ENCODE results near the gene CGB1. TPM values are rescaled to one million over a fixed set of nuclear protein-coding genes. Genes with fewer than 3 reads are reported as not detected.

CGB1 gene
- total and polyA plus RNA-seq, 9 of the 15 experiments (the other 6 are each of a cell fraction or from before 2014, with no cell fraction given), result not detected

DNA sequence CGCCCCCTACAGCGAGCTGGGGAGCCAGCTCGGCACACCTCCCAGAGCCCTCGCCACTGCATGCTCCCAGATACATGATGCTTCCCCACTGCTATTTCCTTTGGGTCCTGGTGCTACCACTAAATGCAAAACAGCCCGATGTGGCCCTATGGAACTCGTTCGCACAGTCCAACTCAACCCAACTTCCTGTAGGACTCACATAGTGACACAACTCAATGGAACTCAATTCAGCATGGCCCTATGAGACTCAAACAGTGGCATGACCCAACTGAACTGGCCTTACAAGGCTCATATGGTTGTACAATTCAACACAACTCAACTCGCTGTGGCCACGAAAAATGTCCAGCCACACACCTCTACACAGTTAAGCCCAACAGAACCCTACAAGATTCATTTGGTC, 32.3 kb upstream of the CGB1 start:
- H2AFZ ChIP-seq (ENCODE audit: low read depth, low read length), result no peak overlapping the region
- no peak for FAIRE-seq
- DNase-seq (ENCODE audit: extremely low read depth in 1 of 4, low spot score in 3 of 4), result no peak
- no peaks in the 10 kb centered on the region for H3K9me3 ChIP-seq (replicated peaks; ENCODE audit: control insufficient read depth, insufficient read depth, low read depth, low read length)
- WGBS (ENCODE audit: insufficient coverage, low coverage, missing lambda C conversion rate), result 12% methylated on average over 9 of the region's 9 CpGs
- ChIA-PET CTCF (ENCODE audit: low intra/inter-chr PET ratio) (no interaction called here), POLR2A (interaction anchor here (1.6 kb wide), 1 partner anchor 8 kb away, joined by 4 read pairs; no protein-coding TSS in a partner anchor)
- in situ Hi-C loops (cut with MboI), result no loop called here
- H4K20me1 ChIP-seq (replicated peaks; ENCODE audit: control insufficient read depth, insufficient read depth, low read length), result no peaks in the 10 kb centered on the region
- H3K27me3 ChIP-seq (ENCODE audit: control insufficient read depth in 2 of 2, insufficient read depth in 2 of 2, low read length in 2 of 2), result peaks cover 17 to 47% of the 10 kb centered on the region in 2 experiments; a peak in 4 of 5 replicates
- H3K27ac ChIP-seq (ENCODE audit: extremely low read depth, low read depth, low read length), result no peak overlapping the region
- no peak for ATAC-seq
- no peaks in the 10 kb centered on the region for H3K36me3 ChIP-seq (ENCODE audit: control insufficient read depth, insufficient read depth, low read length)
- no peak overlapping the region for H3K9ac ChIP-seq (ENCODE audit: insufficient read depth in 1 of 2, low read depth in 2 of 2, low read length in 2 of 2)
- H3K4me3 ChIP-seq, result no peak overlapping the region
- no TSS peak for BruUV-seq (replicated peaks)
- no peaks in the 10 kb centered on the region for H3K79me2 ChIP-seq (ENCODE audit: control insufficient read depth, insufficient read depth, low read length)
- TF ChIP-seq CCNT2 (IDR thresholded peaks at IDR 0.05; ENCODE audit: borderline replicate concordance, extremely low read depth, insufficient read length, low read depth, low read length) (no peak), ZNF134 (CRISPR knock-in tag; conservative IDR thresholded peaks at IDR 0.05) (no peak), NFIX (CRISPR knock-in tag; IDR thresholded peaks at IDR 0.05; ENCODE audit: low read depth) (no peak), MECOM (CRISPR knock-in tag; IDR thresholded peaks at IDR 0.05) (no peak), RBM25 (IDR thresholded peaks at IDR 0.05; ENCODE audit: low read depth, low read length, severe bottlenecking) (no peak), TCF7L2 (IDR thresholded peaks at IDR 0.05; ENCODE audit: low read depth, low read length) (no peak), RCOR1 (IDR thresholded peaks at IDR 0.05; ENCODE audit: borderline replicate concordance in 1 of 2, low read depth in 2 of 2, low read length in 2 of 2) (no peak), MAZ (CRISPR knock-in tag; conservative IDR thresholded peaks at IDR 0.05 in 1 of 2, IDR thresholded peaks at IDR 0.05 in 1 of 2) (no peak), FOXJ2 (tag; IDR thresholded peaks at IDR 0.05) (no peak), HNRNPK (IDR thresholded peaks at IDR 0.05; ENCODE audit: low read depth, low read length, poor library complexity, severe bottlenecking) (no peak), PHB2 (IDR thresholded peaks at IDR 0.05; ENCODE audit: low read depth) (no peak), CCAR2 (IDR thresholded peaks at IDR 0.05; ENCODE audit: low read depth, low read length) (no peak), CREB5 (CRISPR knock-in tag; IDR thresholded peaks at IDR 0.05) (no peak), GATA2 (CRISPR knock-in tag; IDR thresholded peaks at IDR 0.05) (no peak), ZNF140 (CRISPR knock-in tag; IDR thresholded peaks at IDR 0.05) (no peak)
- TF ChIP-seq, protein P1, sequence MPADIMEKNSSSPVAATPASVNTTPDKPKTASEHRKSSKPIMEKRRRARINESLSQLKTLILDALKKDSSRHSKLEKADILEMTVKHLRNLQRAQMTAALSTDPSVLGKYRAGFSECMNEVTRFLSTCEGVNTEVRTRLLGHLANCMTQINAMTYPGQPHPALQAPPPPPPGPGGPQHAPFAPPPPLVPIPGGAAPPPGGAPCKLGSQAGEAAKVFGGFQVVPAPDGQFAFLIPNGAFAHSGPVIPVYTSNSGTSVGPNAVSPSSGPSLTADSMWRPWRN (IDR thresholded peaks at IDR 0.05; ENCODE audit: low read depth), result no peak
- TF ChIP-seq, protein P2, sequence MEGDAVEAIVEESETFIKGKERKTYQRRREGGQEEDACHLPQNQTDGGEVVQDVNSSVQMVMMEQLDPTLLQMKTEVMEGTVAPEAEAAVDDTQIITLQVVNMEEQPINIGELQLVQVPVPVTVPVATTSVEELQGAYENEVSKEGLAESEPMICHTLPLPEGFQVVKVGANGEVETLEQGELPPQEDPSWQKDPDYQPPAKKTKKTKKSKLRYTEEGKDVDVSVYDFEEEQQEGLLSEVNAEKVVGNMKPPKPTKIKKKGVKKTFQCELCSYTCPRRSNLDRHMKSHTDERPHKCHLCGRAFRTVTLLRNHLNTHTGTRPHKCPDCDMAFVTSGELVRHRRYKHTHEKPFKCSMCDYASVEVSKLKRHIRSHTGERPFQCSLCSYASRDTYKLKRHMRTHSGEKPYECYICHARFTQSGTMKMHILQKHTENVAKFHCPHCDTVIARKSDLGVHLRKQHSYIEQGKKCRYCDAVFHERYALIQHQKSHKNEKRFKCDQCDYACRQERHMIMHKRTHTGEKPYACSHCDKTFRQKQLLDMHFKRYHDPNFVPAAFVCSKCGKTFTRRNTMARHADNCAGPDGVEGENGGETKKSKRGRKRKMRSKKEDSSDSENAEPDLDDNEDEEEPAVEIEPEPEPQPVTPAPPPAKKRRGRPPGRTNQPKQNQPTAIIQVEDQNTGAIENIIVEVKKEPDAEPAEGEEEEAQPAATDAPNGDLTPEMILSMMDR (IDR thresholded peaks at IDR 0.05 in 2 of 3, conservative IDR thresholded peaks at IDR 0.05 in 1 of 3; ENCODE audit: insufficient read depth in 2 of 3, low read depth in 1 of 3, low read length in 3 of 3), result no peak
- no peaks in the 10 kb centered on the region for H3K9me1 ChIP-seq (ENCODE audit: control insufficient read depth, insufficient read depth, low read length)
- H3K4me1 ChIP-seq (replicated peaks in 1 of 2; ENCODE audit: control insufficient read depth in 2 of 2, insufficient read depth in 2 of 2, low read length in 2 of 2), result peaks cover 4 to 44% of the 10 kb centered on the region in 2 experiments
- intact Hi-C loops (cut with micrococcal nuclease), result no loop called here
- no peak overlapping the region for H3K4me2 ChIP-seq (ENCODE audit: insufficient read depth, low read length)

Data from K562 (cell line).